HL-60 (cell line): ENCODE data around the gene PLEKHG7.

Experiments
- CTCF ChIP-seq: IDR thresholded peaks from one replicate; pipeline ENCODE4 v1.5.1; 2011; ENCODE audit warnings: low read length, control low read depth, inconsistent platforms; ENCODE audit not compliant: insufficient read depth
- GABPA ChIP-seq: IDR thresholded peaks from 2 replicates; pipeline ENCODE4 v1.6.1; 2012; ENCODE audit warnings: low read depth
- POLR2AphosphoS5 ChIP-seq: IDR thresholded peaks from 2 replicates; pipeline ENCODE4 v1.6.1; 2012; ENCODE audit warnings: low read depth
- SPI1 ChIP-seq: IDR thresholded peaks from 2 replicates; pipeline ENCODE4 v1.6.1; 2012; ENCODE audit warnings: low read depth, mild to moderate bottlenecking, borderline replicate concordance

GRCh38 chr12:92771001-92771400 lies 68.2 kb downstream of the PLEKHG7 start:
- TF ChIP-seq CTCF = no peak
- TF ChIP-seq GABPA = no peak
- no peak for TF ChIP-seq SPI1
- no peak for TF ChIP-seq POLR2AphosphoS5
